Measurements from ENCODE around the gene GPR137C.

GPR137C gene

DNA sequence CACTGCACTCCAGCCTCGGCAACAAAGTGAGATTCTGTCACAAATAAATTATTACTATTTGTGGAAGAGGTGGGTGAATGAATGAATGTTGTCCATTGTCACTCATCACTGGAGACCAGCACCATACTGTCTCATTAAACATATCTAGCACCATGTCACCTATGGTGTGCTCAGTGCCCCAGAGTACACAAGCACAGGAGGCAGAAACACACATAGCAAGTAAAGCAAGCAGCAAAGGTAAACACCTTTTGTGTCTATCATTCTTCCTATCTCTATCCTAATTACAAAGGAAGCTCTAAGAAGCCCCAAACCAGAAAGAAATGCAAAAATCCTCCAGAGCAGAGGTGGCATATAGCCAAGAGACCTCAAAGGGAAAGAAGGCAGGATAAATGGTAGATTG lies 133.5 kb downstream of the GPR137C start:
- DNase-seq, result no peak
